Measurements from ENCODE around the gene PLCB1. TPM values are rescaled to one million over a fixed set of nuclear protein-coding genes. Genes with fewer than 3 reads are reported as not detected.

The PLCB1 gene
- total RNA-seq, 2 experiments from 2014 or later, result 3.1 to 3.6 TPM

DNA sequence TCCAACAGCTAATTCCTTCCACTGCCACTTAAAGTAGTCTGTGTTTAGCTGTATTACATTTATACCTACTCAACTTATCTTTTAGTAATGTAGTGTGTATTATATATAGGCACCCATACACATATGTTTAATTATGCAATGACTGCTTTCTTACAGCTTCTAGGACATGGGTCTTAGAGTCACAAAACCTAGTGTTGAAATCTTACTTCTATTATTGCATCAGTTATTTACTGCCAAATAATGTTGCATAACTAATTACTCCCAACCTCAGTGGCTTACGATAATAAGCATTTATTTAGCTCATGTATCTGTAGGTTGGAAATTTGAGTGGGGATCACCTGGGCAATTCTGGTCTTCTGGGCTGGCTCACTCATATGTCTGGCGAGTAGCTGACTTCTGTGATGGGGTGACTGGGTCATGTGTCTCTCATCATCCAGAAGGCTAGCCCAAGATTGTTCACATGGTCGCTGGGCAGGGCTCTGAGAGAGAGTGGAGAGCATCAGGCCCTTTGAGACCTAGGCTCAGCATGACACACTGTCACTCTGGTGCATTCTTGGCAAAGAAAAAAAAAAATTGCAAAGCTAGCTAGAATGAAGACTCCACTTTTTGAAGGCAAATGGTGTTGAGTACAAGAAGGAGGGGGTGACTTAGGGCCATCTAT lies 187.0 kb downstream of the PLCB1 start:
- Mint-ChIP-seq H3K4me3 (no peak overlapping the region), H3K9me3 (no peaks in the 10 kb centered on the region), H3K27me3 (no peaks in the 10 kb centered on the region), H3K4me1 (ENCODE audit: low read depth) (no peaks in the 10 kb centered on the region), H3K27ac (no peak overlapping the region), H3K36me3 (ENCODE audit: low read depth) (no peaks in the 10 kb centered on the region)
- DNase-seq (no peak), ATAC-seq (no peak)
- TF ChIP-seq, protein P1, sequence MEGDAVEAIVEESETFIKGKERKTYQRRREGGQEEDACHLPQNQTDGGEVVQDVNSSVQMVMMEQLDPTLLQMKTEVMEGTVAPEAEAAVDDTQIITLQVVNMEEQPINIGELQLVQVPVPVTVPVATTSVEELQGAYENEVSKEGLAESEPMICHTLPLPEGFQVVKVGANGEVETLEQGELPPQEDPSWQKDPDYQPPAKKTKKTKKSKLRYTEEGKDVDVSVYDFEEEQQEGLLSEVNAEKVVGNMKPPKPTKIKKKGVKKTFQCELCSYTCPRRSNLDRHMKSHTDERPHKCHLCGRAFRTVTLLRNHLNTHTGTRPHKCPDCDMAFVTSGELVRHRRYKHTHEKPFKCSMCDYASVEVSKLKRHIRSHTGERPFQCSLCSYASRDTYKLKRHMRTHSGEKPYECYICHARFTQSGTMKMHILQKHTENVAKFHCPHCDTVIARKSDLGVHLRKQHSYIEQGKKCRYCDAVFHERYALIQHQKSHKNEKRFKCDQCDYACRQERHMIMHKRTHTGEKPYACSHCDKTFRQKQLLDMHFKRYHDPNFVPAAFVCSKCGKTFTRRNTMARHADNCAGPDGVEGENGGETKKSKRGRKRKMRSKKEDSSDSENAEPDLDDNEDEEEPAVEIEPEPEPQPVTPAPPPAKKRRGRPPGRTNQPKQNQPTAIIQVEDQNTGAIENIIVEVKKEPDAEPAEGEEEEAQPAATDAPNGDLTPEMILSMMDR (IDR thresholded peaks at IDR 0.05), result no peak
- POLR2A ChIA-PET, result no interaction called here
- intact Hi-C loops (cut with micrococcal nuclease), result no loop called here
- CTCF ChIA-PET, result interaction anchor here (0.9 to 1.5 kb wide), 3 partner anchors 12 to 403 kb away, joined by 3 to 5 read pairs (median 3); no protein-coding TSS in a partner anchor

- TF ChIP-seq, protein P1 (IDR thresholded peaks at IDR 0.05), result no peak
- H3K4me1 Mint-ChIP-seq (ENCODE audit: low read depth), result no peaks in the 10 kb centered on the region
- no peaks in the 10 kb centered on the region for H3K36me3 Mint-ChIP-seq (ENCODE audit: low read depth)
- ChIA-PET CTCF (interaction anchor here (1.3 kb wide), 1 partner anchor 276 kb away, joined by 3 read pairs; no protein-coding TSS in a partner anchor), POLR2A (no interaction called here)
- no peaks in the 10 kb centered on the region for H3K9me3 Mint-ChIP-seq
- H3K4me3 Mint-ChIP-seq, result no peak overlapping the region
- DNase-seq, result no peak
- H3K27ac Mint-ChIP-seq, result no peak overlapping the region
- no peaks in the 10 kb centered on the region for H3K27me3 Mint-ChIP-seq
- ATAC-seq, result no peak
- intact Hi-C loops (cut with micrococcal nuclease), result no loop called here
Observed at GRCh38 chr20:8320306-8320705, 188.2 kb downstream of the PLCB1 start.

GRCh38 chr20:8321001-8321400 lies 188.9 kb downstream of the PLCB1 start:
- Mint-ChIP-seq H3K9me3 (no peaks in the 10 kb centered on the region), H3K36me3 (ENCODE audit: low read depth) (no peaks in the 10 kb centered on the region), H3K4me3 (no peak overlapping the region), H3K4me1 (ENCODE audit: low read depth) (no peaks in the 10 kb centered on the region), H3K27me3 (no peaks in the 10 kb centered on the region), H3K27ac (no peak overlapping the region)
- TF ChIP-seq, protein P1 (IDR thresholded peaks at IDR 0.05), result no peak
- ATAC-seq (no peak), DNase-seq (no peak)
- ChIA-PET CTCF (interaction anchor here (1.3 kb wide), 1 partner anchor 277 kb away, joined by 3 read pairs; no protein-coding TSS in a partner anchor), POLR2A (no interaction called here)
- intact Hi-C loops (cut with micrococcal nuclease), result no loop called here

- Mint-ChIP-seq H3K27me3 (no peaks in the 10 kb centered on the region), H3K36me3 (ENCODE audit: low read depth) (no peaks in the 10 kb centered on the region), H3K4me3 (no peak overlapping the region), H3K9me3 (no peaks in the 10 kb centered on the region), H3K4me1 (ENCODE audit: low read depth) (no peaks in the 10 kb centered on the region), H3K27ac (no peak overlapping the region)
- ChIA-PET POLR2A (no interaction called here), CTCF (interaction anchor here (0.7 to 0.9 kb wide), 2 partner anchors 16 to 400 kb away, joined by 3 read pairs; no protein-coding TSS in a partner anchor)
- no peak for DNase-seq
- TF ChIP-seq, protein P1 (IDR thresholded peaks at IDR 0.05), result no peak
- intact Hi-C loops (cut with micrococcal nuclease), result no loop called here
- ATAC-seq, result no peak
Observed at GRCh38 chr20:8322662-8323217, 190.7 kb downstream of the PLCB1 start.

DNA sequence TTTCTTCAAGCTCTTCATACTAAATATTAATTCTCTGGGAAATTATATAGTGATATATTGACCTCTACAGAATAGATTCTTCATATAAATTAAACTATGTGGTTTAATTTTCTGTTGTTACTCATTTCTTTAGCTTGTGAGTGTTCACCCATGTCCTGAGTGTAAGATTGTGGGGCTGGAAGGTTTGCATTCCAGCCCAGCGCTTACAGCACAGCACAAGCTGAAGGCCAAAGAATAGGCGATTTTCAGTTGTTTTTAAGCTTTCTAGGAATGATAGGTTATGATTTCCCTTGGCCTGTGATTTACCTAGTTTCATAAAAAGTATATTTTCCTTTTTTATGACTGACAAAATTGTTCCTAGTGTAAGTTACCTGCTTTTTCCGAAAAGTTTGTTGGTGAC lies 194.1 kb downstream of the PLCB1 start:
- no peaks in the 10 kb centered on the region for H3K9me3 Mint-ChIP-seq
- DNase-seq, result no peak
- TF ChIP-seq, protein P1 (IDR thresholded peaks at IDR 0.05), result no peak
- H3K27me3 Mint-ChIP-seq, result no peaks in the 10 kb centered on the region
- intact Hi-C loops (cut with micrococcal nuclease), result no loop called here
- no peak overlapping the region for H3K4me3 Mint-ChIP-seq
- CTCF ChIA-PET, result interaction anchor here (1.8 kb wide), 1 partner anchor 19 kb away, joined by 5 read pairs; no protein-coding TSS in a partner anchor
- H3K4me1 Mint-ChIP-seq (ENCODE audit: low read depth), result no peaks in the 10 kb centered on the region
- no peak for ATAC-seq
- H3K36me3 Mint-ChIP-seq (ENCODE audit: low read depth), result no peaks in the 10 kb centered on the region
- no peak overlapping the region for H3K27ac Mint-ChIP-seq
- POLR2A ChIA-PET, result no interaction called here
